NCI-H1694 (cell line): ENCODE data around the gene SEMA3G.

ENCODE experiments used
- DNase-seq: peaks from one replicate; lab custom pipeline; 2025; lab: John Stamatoyannopoulos, UW

The SEMA3G gene

DNA sequence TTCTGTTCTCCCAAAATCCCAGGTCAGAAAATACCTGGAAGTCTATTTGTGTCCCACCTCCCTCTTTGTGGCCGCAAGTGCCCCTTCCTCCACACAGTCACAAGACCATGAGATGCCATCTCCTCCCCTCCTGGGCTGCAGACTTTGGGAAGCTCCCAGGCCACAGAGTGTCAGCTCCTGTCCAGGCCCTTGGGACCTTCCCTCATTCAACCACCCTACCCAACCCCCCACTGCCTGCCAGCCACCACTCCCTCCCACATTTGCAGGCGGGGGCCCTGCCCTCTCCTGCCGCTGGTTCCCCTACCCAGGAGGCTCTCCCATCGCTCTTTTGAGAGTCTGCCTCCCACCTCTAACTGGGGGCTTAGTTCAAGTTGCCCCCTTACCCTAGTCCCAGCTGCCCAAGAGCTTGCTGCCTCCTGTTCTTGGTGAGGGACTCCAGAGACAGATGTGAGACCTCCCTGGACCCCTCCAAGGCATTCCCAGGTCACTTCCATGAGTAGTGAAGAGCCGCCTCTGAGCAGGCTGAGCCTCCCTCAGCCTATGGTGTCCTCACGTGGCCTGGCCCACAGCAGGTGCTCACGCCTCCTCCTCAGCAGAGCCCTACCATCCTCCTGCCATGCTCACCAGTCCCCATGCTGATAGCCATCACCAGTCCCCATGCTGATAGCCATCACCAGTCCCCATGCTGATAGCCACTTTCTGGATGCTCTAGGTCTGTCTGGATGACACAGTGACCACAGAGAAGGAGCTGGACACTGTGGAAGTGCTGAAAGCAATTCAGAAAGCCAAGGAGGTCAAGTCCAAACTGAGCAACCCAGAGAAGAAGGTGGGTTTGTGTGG, 34.4 kb upstream of the SEMA3G start:
- DNase-seq = no peak

DNA sequence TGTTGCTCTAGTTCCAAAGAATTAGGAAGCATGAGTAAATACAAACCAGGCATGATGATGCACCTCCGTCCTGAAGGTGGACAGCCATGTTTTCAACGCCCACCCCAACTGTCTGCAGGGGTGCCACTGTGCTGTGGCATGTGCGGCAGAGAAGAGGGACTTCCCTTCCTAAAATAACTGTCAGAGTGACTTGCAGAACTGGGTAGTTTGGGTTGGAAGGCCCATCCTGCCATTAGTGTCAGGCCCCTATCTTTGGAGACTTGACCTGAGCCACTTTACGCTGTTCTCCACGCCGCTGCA, 32.8 kb upstream of the SEMA3G start:
- DNase-seq = no peak

DNA sequence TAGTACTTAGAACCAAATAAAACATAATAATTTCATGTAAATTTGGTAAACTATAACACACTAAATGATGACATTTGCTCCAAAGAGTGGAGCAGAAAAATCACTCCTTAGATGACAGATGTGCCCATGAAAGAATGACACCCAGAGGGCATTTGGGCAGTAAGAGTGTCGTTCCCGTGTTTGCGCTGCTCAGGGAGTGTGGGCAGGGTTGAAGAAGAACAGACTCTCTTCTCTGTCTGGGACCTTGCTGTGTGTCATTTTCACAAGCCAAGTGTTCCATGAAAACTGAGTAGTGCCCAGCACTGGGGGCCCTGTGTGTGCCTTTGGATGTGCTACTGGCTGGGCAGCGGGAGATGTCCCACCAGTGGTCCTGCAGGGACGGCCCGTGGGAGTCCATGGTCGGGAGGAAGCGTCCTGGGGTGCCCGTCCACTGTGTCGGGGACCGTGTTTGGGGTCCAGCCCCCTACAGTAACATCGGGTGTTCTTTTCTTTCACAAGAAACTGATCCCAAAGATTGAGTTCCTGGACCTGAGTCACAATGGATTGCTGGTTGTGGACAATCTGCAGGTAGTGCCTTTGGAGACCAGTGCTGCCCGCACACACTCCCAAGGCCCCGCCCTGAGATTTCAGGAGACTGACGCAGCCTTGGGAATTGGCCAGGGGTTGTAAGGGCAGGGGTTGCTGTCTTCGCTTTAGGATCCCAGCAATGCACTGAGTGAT, 32.3 kb upstream of the SEMA3G start:
- DNase-seq = no peak

DNA sequence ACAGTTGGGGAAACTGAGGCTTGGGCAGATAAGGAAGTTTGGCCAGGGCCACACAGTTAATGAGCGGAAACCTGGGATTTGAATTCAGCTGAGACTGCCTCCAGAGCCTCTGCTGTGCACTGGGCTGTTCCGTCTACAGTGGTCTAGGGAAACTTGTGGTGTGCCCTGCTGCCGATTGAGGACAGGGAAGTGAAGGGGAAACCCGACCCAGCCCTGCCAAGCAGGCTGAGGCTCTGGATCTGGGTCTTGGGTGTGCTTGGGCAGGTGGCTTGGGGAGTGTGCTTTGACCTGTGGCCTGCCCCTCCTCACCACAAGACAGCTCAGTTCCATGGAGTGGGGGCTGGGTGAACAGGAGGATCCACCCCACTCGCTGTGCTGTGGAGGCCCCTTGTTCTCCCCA, 28.1 kb upstream of the SEMA3G start:
- no peak for DNase-seq

DNA sequence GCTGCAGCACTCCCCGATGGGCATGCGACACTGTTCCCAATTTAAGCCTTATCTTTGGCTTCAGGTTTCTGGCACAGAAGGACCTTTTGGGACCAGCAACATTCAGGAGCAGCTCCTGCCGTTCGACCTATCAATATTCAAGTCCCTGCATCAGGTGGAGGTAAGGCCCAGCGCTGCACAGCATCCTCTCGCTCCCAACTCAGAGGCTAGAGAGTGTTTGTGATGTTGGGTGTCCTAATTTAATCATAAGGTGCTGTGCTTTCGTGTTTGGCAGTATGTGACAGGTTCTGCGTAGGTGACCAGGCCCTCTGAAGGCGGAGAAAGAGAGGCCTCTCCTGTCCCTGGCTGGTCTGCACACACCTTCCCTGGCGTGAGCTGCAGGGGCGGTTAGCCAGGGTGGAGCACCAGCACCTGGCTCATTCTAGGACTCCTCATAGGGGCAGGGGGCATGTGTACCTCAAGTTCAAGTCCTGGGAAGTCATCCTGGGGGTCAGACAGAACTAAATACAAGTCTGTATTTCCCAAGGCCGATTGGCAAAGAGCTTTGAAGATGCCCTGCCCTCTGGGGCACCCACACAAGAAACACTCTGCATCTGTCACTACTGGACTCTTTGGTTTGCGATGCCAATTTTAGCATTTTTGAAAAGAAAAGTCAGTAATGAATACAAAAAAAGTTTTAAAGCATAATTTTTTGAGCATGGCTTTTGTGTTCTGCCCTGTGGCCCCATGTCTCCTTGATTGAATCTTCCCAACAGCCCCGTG, 27.5 kb upstream of the SEMA3G start:
- no peak for DNase-seq

DNA sequence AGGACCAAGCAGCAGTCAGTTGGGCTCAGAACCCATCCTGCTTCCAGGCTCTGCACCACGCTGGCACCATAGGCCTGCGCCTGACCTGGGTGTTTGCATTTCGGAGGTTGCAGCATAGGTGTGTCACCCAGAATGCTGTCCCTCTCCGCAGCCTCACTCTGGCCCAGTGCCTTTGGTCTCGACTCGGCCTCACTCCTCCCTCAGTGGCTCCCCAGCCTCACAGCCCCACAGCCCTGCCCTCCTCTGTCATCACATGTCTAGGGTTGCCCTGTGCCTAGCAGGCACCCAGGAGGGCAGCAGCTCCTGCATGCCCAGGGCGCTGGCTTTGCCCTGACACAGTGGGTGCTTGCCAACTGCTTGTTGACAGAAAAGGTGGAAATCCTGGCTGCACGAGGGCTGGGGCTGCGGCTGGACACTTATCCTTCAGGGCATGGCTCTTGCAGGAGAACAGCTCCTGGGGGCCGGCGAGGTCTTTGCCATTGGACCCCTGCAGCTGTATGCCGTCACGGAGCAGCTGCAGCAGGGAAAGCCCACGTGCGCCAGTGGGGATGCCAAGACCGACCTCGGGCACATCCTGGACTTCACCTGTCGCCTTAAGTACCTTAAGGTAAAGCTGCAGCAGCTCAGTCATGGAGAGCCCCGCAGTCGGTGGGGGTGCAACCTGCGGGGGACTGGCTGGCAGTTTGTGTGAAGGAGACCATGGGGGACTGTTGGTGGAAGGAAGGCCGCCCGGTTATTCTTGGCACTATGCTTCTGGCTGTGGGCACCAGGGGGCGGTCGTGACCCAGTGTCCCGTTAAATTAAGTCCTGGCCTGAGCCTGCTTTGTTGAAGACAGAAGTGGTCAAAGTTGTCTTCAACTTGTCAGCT, 26.7 kb upstream of the SEMA3G start:
- DNase-seq = no peak

DNA sequence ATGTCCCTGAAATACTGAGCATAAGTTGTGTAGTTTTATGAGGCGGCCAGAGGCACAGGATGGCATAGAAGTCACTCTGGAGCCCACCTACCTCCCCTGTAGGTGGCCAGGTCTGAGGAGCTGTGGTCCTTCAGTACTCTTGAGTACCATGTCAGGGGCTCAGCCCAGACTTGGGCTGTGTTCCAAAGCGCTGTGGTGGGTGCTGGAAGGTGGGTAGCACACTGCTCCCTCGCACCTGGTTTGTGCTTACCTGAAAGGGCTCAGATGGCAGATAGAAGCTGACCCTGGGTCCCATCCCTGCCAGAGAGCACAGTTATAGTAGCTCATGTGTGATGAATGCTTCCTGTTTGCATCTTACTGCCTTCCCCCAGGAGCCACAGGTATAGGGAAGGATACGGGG, 26.0 kb upstream of the SEMA3G start:
- no peak for DNase-seq

DNA sequence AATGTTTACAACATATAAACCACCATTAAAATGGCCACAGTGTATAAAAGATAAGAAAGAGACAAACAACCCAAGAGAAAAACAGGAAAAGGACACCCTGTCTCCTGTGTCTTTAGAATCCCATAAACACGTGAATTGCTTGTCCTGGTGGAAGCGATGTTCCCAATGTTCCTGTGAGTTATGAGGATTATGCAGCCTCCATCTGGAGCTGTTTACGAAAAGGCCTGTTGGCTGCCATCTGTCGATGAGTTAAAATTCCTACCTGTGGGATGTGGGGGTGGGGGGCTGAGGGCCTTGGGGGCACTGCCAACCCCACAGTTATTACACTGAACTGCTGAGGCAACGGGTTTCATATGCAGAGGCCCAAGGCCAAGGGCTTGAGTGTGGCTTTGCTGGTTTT, 24.1 kb upstream of the SEMA3G start:
- DNase-seq = peak; percentile 50

DNA sequence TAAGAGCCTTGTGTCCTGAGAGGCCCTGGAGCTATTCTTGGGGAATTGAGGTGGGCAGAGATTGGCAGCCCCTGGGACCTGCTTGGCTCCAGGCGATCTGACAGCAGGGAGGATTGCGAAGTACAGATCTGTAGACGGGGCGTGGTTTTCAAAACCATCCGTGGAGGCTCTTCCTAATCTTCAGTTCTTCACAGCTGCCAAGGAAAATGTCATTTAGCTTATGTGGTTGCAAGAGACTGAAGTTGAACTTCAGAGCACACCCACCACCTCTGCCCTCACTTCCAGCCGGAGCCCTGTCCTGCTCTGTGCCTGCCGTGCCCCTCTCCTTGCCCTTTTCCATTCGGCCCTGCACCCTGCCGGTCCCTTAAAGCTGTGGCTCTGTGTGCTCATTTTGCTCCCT, 23.4 kb upstream of the SEMA3G start:
- no peak for DNase-seq

DNA sequence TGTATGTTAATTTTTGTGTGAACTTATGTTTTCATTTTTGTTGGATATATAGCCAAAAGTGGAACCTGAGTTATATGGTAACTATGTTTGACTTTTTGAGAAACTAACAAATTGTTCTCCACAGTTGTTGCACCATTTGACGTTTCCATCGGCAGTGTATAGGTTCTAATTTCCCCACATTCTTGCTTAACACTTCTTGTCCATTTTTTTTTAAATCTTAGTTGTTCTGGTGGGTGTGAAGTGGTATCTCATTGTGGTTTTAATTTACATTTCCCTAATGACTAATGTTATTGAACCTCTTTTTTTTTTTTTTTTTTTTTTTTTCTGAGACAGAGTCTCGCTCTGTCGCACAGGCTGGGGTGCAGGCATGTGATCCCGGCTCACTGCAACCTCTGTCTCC, 18.5 kb upstream of the SEMA3G start:
- DNase-seq = no peak

DNA sequence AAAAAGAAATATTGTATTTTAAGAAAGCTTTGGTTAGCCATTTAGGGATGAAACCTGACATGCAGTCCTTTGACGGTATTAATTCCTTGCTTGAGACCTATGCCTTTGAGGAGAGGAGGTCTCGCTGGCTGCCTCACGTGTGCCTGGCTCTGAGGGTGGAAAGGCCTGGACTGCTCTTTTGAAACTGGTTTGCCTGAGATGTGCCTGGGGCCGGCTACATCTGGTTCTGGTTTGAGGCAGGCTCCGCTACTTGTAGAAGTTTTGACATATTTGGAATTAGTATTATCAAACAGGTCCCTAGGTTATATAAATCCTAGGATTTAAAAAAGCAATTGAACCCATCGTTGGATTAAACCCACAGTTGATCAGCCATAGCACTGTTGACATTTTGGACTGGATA, 17.0 kb upstream of the SEMA3G start:
- no peak for DNase-seq

DNA sequence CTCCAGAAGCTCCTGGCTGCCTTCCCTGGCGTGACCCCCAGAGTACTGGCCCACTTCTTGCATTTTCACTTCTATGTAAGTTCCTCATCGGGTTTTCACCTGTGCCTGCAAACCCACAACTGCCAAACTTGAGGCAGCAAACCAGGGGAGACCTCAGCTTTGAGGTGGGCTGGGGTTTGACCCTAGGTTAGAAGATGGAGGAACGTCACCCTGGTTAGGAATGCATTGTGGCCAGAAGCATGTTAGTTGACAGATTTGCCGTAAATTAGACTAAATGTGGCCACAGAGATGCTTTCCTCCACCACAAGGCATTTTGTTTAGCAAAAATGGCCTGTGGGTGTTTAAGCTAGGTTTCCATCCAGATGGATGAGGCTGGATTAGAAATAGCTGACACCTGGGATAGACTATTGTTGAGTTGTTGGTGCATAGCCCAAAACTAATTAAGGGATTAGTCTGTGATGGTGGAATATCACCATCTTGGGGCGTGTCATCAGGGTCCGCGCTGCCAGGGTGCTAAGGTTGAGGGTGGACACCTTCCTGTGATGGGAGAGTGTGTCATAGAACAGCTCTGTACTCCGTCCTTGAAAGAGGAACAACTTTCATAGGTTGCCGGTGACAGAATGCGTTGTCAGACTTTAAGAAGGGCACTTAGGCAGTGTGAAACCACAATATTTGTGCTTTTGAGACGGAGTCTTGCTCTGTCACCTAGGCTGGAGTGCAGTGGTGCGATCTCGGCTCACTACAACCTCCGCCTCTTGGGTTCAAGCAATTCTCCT, 14.1 kb upstream of the SEMA3G start:
- DNase-seq = no peak

DNA sequence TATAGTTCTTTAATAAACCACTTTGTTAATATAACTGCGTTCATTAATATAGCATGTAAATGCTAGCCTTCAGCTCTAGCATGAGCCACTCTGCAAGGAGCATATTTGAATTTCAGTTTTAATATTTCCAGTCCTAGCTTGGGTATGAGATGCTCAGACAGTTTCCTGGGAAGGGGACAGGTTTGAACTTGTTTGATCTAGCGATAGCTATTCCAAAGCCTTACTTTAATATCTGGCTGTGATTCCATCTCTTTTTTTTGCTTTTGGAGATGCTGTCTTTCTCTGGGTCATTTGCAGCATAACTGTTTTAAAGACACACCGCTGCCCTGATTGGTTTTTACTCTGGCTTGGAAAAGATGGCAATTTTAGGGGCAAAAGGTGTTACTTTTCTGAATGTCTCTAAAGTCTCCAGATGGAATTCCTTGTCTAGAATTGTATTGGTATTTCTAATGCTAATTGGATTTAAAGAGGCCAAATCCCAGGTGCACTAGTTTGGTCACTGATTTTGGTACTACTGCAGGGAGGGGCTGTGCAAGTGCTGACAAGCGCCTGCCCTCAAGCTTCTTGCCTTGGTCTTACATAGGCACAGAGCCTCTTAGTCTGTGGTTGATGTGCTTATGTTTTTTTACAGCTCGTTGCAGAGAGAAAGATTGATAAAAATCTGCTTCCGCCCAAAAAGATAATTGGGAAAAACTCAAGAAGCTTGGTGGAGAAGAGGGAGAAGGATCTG, 13.3 kb upstream of the SEMA3G start:
- no peak for DNase-seq

DNA sequence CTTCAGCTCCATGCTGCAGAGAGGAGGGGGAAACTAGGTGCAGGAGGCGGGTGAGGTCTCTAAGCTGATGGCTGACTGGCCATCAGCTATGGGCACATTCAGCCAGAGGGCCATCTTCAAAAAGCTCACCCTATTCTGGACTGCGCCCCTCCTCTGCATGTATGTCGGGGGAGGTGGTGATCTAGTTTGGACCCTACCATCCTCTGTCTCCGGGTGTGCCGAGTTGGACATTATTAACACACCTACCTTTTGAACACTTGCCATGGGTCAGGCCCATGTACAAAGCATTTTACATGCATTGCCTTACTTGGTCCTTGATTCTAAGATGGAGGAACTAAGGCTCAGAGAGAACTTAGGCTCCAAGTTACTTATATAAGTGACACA, 11.9 kb upstream of the SEMA3G start:
- no peak for DNase-seq

DNA sequence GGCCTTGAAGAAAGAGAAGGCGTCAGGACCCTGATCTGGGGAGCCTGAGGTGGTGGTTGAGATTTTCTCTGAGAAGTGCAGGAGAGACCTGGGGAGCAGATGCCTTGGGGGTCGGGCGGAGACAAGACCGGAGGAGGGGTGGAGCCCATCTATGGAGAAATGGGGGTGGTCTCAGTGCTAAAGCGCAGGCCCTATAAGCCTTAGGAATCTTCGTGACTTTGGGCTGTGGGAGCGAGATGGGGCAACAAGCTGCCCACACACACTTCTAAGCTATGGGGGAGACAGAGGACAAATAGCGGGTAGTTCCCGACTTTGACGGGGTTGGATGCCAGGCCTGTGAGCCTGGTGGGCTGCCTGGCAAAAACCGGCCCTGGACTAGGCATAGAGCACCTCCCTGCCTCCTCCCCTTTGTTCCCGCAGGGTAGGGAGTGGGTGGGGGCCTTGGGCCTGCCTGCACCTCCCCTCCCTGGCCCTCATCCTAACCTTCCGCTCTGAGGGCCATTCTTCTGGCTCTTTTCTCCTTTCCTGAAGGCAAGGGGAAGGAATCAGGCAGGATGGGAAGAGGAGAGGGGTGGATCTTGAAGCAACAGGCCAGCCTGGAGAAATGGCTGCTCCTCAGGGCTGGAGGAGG, 11.4 kb upstream of the SEMA3G start:
- no peak for DNase-seq

DNA sequence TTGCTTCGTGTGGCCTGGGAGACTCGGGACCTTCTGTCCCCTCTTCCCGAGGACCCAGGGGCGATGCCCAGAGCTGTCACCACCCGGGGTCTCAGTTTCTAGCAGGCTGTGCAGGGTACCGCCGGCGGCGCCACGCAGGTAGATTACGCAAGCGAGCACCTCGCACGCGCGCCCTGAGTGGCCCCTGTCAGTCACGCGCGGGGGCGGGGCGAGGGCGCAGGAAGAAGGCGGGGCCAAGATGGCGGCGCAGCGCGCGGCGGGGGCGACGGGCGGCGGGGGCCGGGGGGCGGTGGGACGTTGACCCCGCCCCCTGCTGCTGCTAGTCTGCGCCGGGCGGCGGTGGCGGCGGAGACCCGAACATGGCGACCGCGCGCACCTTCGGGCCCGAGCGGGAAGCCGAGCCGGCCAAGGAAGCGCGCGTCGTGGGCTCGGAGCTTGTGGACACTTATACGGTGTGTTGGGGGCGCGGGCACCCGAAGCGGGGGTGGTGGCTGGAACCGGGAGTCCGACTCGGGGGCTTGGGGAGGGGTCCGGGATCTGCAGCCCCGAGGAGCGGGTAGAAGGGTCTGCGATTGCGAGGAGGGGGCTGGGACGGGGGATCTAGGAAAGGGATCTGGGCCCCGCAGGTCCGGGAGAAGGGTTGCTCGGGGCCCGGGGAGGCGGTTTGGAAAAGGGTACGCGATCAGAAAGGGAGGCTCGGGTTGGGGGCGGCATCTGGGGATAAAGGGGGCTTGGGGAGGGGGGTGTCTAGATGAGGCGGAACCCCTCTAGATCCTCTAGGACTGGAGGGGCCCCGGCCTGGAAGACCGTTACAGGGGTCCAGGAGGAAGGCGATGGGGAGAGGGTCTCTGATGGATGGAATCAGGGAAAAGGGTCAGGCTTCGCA, 10.6 kb upstream of the SEMA3G start, which contains the start of gene NISCH:
TSS of gene NISCH (plus strand) at position 322 of the 886 bp plus-strand sequence. CDS start at position 360, 38 bp downstream.
- no peak for DNase-seq

DNA sequence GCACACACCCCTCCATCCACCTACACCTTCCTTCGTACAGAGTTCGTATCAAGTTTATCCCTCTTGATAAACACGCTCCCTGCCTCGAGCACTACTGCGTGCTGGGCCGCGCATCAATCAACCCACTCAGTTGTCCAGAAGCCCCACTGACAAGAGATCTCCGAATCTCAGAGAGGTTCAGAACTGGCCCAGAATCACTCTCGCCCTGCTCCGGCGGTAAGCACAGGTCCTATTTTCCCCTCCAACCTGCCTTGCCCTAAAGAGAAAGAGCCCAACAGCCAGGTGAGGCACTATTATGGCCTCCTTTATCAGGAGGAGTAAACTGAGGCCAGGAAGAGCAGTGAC, 10.0 kb upstream of the SEMA3G start:
- DNase-seq = no peak

DNA sequence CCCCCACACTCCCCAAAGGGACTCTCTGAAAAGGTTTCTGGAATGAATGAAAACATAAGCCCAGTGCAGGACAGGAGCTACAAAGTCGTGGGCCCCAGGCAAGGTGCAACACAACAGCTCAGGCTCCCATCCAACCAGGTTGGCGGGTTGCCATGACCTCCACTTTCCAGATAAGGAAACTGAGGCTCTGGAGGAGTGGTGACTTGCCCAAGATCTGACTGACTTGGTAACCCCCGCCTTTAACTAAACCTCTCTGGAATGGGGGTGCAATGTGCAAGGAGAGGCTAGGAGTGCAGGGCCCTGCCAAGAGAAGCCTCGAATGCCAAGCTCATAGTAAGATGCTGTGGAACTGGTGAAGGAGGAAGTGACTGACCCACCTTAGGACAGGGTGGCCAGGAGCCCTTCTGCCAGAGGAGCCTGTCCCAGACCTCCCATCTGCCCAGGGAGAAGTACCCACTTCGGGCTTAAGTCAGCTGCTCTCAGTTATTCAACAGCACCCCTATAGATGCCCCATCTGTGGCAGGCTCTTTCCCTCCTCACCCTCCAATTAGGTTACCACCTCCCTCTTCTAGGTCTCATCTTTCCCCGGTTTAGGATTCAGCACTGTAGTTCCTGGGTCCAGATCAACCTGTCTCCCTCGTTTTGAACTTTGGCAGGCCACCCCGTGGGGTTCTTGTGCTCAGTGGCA, 9.5 kb upstream of the SEMA3G start:
- DNase-seq = no peak
